CD4-positive, alpha-beta T cell treated with Interleukin-4 for 4 hours (primary cell): Measurements from ENCODE around the gene TUBGCP2.

Experiments used
- DNase-seq: peaks from one replicate; pipeline ENCODE4 v3.0.0-alpha.2; 2020

TUBGCP2 gene

DNA sequence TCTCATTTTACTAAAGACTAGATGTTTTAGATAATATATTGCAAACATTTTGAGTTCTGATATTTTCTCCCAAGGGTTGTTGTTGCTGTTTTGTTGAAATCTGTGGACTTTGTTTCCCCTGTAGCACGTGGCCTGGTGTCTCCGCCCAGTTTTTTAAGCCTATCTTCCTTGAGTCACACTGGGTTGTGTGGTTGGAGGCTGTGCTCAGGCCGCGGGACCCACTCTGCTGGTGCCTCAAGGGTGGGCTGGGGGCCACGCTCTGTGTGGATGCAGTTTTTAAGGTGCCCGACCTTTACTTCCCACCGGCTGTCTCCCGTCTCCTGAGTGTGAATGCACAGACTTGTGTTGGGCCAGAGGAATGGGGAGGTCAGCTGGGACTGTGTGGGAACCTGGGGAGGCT is 34.3 kb upstream of the TUBGCP2 start:
- DNase-seq: no peak

DNA sequence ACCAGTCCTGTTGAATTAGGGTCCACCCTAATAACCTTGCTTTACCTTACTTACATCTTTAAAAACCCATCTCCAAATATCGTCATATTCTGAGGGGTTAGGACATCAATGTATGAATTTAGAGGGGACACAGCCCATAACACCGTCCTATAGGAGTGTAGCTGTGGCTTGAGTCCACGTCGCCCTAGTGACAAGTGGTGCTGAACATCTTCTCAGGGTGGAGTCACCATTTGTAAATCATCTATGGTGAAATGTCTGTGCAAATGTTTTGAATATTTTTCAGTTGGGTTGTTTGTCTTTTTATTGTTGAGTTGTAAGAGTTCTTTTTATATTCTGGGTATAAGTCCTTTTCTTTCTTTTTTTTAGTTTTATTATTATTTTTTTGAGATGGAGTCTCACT is 33.3 kb upstream of the TUBGCP2 start:
- DNase-seq: no peak

DNA sequence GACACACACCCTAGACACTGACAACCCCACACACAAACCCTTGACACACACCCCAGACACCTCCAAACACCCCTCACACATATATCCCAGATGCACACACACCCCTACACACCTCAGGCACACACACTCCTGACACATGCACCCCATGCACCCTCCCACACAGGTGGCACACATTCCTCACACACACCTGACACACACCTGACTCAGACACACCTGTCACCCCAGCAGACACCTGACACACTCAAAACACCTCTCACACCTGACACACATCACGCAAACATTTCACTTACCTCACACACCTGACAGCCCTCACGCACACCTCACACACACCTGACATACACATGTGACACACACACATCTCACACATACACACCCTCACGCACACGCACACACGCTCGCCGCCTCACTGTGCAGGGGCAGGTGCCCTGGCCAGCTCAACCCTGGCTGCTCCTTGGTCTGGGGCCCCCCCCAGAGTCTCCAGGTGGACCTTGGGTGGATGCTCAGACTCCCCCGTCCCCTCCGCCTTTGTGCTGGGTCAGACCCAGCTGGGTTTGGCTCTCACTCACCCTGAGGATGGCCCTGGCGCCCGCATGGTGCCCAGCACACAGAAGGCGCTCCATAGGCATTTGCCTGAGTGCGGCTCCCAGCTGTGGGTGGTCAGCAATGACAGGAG is 31.2 kb upstream of the TUBGCP2 start:
- no peak for DNase-seq

DNA sequence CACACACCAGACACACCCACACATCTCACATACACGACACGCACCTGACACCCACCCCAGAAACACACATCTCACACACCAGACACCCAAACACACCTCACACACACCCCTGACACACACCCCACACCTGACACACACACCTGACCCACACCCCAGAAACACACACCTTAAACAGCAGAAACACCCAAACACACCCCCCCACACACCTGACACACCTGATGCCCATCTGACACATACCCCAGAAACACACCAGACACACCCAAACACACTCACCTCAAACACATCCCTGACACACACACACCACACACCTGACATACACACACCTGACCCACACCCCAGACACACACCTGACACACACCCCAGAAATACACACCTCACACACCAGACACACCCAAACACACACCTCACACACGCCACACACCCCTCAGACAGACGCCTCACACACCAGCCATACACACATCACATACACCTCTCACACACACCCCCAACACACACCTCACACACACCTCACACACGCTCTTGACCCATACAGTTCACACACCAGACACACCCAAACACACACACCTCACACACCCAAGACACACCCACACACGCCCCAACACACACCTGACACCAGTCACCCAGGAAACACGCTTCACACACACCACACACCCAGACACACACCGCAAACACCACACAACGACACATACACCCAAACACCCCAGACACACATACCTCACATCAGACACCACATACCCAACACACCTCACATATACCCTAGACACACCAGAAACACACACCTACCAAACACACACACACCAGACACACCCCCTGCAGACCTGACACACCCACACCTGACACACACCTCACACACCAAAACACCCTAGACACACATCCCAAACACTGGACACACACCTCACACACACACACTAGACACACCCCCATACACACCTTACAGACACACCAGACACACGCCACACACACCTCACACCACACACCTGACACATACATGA is 29.7 kb upstream of the TUBGCP2 start:
- DNase-seq: no peak

DNA sequence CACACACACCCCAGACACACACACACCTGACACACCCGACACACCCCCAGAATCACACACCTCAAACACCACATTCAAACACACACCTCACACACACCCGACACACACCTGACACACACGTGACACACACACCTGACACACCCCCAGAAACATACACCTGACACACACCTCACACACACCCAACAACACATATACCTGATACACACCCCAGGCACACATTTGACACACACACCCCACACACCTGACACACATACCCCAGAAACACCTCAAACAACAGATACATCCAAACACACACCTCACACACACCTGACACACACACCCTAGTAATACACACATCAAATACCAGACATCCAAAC is 28.7 kb upstream of the TUBGCP2 start:
- DNase-seq: no peak

DNA sequence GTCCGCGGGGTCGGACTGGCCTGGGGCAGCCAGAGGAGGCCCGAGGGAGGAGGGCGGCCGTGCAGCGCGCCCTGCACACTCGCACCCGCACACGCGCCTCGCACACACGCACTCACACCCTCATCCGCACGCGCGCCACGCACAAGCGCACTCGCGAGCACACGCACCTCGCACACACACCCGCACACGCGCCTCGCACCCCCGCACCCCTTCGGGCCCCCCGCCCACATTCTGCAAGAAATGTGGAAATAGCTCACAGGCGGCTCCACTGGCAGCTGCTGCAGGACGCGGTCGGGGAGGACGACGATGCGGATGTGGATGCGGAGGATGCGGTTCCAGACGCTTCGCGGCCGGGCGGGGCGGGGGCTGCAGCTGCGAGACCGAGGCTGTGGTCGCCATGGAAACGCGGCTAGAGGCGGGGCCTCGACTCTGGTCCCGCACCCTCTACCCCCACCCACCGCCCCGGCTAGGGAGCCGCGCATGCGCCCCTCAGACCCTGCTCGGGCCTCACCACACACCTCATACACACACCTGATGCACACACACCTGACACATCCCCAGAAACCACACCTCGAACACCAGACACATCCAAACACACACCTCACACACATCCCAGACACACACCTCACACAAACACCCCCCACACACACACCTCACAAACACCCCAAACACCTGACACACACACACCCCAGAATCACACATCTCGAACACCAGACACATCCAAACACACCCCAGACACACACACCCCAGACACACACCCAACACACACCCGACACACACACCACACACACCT is 28.1 kb upstream of the TUBGCP2 start, which contains the start of gene CALY:
Gene CALY, minus strand, starts transcription at position 320 of the 793 bp plus-strand sequence. CDS start 7,907 bp downstream, outside the sequence.
- DNase-seq: peak; percentile 86

DNA sequence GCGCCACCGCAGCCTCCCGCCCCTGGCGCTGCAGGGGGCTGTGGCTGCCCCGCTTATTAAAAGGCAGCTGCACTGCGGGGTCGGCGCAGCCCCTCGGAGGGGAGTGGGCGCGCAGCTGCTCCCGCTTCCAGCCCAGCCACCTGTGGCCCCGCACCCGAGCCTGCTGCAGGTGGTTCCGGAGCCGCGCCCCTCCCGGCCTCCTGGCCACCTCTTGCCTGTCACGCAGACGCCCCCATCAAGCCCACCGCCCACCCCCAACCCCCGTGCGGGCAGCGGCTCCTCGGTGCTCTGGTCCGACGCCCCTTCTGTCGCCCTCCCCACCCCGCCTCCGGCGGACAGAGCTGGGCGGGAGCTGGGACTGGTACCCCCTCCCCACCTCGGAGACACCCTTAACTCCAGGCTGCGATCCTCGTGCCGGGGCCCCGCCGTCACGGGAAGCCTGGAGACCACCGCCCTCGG is 27.5 kb upstream of the TUBGCP2 start:
- no peak for DNase-seq

DNA sequence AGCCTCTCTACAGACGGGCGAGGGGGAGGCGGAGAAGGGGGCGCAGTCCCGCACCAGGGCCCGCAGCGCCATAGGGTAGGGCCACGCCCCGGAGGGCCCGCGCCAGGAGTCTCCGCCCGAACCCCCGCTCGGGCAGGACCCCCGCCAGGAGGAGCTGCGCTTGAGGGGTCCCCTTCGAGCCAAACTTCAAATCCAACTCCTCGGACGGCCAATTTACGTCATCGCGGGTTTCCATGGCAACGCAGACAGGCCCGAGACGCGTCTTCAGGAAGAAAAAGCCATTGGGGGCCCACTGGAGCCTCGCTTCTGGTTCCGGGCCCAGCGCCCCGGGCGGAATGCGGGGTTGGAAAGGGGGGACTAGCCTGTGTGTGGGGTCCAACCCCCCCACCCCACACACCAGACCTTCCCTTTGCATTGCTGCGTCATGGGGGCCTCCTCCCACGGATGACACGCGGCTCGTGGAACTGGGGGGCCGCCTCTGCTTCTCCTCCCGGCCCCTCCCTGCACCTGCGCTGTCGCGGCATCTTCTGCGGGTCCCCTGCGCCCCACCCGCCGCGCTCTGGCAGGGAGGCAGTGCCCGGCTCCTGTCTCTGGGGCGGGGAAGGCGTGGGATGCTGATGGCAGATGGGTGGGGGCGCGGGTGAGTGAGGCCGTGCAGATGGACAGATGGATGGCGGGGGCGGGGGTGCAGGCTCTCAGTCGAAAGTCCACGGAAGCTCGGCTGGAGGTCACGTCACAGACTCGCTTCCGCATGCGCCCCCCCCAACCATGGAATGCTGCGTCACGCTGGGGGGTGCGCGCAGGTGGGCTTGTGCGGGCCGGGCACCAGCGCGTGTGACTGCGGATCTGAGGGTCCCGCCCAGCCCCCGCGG is 26.8 kb upstream of the TUBGCP2 start:
- DNase-seq: peak; percentile 75

DNA sequence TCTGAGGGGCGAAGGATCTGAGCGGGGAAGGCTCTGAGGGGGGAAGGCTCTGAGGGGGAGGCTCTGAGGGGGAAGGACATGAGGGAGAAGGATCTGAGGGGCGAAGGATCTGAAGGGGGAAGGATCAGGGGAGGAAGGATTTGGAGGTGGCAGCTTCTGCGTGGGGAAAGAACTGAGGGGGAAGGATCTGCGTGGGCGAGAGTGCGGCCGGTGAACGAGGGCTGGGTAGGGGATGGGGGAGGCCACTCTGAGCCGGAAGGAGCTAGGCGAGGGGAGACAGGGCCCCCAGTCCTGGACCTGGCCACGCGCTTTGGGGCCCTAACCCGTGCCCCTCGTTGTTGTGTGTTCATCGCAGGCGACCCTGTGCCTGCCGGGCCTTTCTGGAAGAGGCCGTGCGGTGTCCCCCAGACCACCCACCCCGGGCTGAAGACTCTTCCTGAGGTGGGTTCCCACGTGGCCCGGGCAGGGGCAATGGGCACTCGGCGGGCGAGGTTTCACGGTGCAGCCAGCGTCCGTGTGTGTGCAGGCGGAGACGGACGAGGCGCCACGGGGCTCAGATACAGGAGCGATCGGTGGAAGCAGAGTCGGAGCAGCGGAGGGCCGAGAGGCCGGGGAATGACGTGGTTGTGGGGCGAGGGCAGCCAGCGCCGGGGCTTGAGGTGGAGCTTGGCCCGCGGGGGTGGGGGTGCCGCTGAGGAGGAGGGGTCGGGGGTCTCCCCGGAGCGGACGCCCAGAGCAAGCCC is 26.0 kb upstream of the TUBGCP2 start:
- no peak for DNase-seq

DNA sequence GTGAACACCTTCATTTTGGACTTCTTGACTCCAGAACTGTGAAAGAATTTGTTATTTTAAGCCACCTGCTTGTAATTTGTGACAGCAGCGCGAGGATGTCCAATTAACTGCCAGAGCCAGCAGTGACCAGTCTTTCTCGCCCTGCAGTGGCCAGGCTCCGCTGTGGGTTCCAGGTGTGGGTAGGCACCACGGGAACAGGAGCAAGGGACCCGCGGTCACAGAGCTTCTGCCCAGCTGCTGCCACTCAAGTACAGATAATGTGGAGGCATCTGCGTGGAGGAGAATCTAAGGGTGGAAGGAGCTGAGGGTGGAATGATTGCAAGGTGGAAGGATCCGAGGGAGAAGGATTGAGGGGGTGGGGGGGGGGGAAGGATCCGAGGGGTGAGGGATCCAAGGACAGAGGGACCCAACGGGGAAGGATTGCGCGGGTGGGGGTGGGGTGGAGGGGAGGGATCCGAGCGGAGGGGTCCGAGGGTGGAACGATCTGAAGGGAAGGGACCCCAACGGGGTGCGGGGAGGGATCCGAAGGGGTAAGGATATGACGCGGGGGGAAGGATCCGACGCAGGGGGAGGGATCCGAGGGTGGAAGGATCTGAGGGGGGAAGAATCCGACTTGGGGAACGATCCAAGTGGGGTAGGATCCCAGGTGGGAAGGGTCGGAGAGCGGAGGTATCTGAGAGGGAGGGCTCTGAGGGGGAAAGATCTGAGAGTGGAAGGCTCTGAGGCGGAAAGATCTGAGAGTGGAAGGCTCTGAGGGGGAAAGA is 24.4 kb upstream of the TUBGCP2 start:
- no peak for DNase-seq

DNA sequence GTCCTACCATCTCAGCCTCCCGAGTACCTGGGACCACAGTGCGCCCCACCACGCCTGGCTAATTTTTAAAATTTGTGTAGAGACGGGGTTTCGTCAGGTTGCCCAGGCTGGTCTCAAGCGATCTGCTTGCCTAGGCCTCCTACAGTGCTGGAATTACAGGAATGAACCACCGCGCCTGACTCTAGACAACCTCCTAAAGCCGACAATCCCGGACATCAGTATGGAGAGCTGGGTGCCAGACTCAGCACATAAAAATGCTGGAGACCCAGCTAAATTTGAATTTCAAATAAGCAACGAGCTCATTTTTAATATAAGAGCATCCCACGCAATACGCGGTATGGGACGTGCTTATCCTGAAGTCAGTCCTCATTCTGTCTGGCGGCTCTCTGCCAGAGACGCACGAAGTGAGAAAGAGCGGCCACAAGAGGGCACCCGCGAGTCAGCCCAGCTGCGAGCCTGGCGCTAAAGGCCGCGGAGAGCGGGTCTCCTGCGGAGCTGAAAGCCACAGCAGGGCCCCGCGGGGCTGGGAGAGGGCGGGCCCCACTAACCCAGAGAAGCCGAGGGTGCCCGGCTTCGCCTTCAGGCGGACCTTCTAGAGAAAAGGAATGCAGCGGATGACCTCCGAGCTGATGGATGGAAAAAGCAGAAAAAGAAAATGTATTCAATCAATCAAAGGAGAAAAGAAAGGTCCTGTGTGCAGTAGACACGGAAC is 21.0 kb upstream of the TUBGCP2 start:
- DNase-seq: peak; percentile 81

DNA sequence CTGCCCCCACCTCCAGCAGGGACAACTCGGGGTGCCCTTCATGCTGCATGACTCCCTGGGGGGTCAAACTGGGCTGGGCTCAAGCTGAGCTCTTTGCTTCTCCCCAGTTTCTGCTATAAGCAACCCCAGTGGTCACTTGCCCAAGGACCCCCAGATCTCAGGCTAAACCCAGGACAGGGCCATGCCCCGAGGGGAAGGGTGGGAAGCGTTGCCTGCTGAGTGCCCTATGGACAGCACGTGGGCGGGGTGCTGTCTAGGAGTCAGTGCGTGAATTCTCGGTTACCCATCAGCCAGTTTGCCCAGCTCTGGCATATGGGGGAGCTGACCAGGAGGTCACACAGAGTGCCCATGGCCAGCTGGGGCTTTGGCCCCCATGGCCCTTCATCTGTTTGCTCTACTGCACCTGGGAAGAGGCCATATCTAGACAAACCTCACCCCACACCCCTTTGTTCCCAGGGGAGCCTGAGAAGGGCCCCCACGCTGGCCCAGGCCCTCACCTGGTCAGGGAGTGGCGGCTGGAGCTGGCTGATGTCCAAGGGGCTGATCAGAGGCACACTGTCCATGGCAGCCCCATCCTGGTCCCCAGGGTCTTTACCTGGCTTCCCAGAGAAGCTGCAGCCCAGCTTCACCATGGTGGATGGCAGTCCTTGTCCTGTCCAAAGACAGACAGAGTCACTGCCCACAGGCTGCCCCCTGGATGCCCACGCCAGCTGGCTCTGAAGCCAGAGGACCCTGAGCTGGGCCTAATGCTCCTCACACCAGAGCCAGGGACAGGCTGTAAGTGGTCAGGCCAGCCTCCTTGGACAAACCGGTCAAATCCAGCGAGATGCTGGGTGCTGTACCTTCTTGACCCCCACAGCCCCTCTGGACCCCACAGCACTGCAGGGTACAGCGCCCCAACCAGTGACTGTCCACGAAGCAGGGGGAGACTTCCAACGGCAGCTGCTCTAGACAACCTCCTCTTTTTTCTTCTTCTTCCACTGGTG is 20.0 kb upstream of the TUBGCP2 start:
- no peak for DNase-seq

DNA sequence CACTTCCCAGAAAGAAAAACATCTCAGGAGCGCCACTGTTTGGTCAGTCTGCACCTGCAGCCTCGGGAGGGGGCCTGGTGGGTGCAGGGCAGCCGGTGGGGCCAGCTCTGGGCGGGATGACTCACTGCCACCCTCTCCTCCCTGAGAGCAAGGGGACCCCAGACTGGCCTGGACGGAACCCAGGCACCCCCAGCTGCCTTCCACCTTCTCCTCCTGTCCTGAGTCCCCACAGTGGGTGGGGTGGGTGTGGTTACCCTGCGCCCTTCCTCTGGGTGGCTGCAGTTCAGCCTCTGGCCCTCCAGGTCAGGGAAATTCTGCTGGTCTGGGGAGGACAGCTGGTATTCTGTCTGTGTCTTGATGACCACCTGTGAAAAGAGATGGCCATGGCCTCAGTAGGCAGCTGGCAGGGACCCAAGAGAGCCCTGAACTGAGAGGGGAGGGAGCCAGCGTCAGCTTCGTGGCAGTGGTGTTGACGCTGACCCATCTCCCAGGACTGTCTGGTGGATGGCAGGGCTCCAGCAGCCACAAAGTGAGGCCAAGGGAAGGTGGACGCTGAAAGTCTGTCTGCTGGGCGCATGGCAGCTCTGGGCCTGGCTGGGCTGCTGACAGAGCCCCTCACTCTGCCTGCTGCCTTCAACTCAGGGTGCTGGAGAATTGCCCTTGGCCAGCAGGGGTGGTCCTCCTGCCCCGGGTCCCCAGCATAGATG is 19.1 kb upstream of the TUBGCP2 start:
- DNase-seq: no peak

DNA sequence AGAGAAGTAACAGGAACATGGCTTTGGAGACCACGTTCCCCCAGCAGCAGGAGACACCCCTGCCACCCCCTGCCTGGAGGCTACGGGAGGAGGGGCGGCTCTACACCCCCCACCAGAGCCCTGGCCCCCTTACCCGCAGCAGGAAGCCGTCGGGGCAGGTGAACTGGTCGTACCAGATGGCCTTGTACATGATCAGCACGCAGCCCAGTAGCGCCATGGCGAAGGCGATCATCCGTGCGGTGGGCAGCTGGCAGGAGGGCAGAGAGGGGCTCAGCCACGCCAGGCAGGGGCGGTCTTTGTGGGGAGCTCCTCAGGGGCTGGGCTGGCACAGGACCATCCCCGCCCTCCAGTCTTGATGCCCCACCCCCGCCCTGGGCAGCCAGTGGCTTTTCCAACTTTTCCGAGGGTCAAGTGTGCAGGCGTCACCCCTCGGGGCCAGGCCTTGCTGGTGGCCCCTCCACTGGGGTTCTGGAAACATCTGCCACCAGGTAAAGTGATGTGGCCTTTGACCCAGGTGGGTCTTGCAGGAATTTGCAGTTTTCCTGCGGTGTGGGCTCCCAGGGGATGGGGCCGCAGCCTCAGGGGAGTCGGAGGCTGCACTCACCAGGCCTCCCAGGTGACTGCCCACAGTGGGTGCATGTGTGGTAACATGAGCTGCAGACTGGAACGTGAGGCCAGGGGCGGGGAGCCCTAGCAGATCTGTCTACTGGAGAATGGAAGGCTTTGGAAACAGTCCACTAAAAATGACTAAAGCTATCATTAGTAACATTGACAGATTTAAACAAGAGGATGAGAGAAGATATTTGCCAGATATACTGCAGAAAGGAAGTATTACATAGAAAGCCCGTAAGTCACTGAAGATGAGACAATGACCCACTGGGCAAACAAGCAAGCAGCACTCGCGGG is 18.3 kb upstream of the TUBGCP2 start:
- DNase-seq: no peak

DNA sequence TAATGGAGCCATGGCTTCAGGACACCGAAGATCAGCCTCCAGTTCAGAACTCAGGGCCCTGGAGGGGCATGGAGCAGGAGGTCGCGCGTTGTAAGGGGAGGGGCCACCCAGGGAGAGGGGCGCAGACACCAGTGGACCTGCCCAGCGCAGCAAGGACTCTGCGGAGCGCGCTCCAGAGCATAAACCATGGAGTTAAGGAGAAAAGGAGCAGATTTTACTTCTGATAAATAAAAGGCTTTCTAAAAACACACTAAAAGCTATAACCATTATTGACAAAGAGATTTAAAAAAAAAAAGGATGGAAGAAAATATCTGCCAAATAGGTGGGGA is 17.5 kb upstream of the TUBGCP2 start:
- DNase-seq: no peak

DNA sequence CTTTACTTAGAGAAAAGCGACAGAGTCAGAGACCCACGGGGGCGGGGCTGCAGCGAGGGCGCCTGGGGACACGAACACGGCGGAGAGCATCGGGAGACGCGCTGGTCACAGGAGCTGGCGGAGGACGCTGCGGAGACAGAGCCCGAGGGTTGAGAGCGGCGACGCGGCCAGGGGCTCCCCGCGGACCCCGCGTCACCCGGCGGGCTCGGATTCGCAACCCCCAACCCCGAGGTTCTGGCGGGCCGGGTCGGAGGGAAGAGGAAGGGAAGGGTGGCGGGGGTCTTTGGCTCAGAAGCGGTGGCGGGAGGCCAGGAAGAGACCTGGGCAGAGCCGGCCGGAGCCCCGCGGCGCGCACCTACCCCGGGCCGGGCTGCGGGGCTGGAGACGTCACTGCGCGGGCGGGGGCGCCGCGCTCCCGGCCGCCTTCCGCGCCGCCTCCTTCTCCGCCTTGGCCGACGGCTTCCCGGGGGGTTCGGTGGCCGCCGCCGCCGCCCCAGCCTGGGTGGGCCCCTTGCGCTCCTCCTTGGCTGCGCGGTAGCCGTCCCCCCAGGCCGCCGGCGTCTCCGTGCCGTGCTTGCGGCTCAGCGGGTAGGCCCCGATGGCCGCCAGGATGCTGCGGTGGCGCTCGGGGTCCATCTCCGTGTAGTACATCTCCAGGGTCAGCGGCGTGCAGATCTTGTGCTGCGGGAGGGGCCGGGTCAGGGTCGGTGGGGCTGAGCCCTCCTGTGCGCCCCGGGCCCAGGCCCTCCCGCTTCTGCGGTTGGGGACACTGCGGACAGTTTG is 17.0 kb upstream of the TUBGCP2 start:
- no peak for DNase-seq
